Brain pericyte (primary cell): Measurements from ENCODE around the gene TRAPPC1.
A peak's percentile ranks its signal among the peaks of the same experiment; 100 is the strongest.

Source experiments
- DNase-seq: peaks from one replicate; pipeline ENCODE4 v3.0.0-alpha.2; 2012; ENCODE audit warnings: low read depth, low spot score

Gene TRAPPC1

GRCh38 chr17:7903154-7904103 lies 28.3 kb downstream of the TRAPPC1 start:
- DNase-seq = peak; percentile 83

- DNase-seq = no peak
These were observed 34.0 kb downstream of the TRAPPC1 start for GRCh38 chr17:7897773-7898172.

- DNase-seq = no peak
These were observed 34.7 kb downstream of the TRAPPC1 start for GRCh38 chr17:7897090-7897489.

GRCh38 chr17:7894866-7895265 lies 36.9 kb downstream of the TRAPPC1 start:
- no peak for DNase-seq

- DNase-seq = no peak
These were observed 37.5 kb downstream of the TRAPPC1 start for GRCh38 chr17:7894226-7894625.

GRCh38 chr17:7893187-7893880 lies 38.4 kb downstream of the TRAPPC1 start:
- DNase-seq = no peak

- DNase-seq = peak; percentile 88
These were observed 42.4 kb downstream of the TRAPPC1 start for GRCh38 chr17:7889166-7889955.

- no peak for DNase-seq
These were observed 43.4 kb downstream of the TRAPPC1 start, which contains the start of gene CHD3 for GRCh38 chr17:7888184-7888920. TSS of gene CHD3 (plus strand) at chr17:7888789. CDS start at chr17:7889001, 212 bp downstream.

- DNase-seq = peak; percentile 96
These were observed 44.1 kb downstream of the TRAPPC1 start for GRCh38 chr17:7887482-7888183.

- DNase-seq = no peak
These were observed 44.7 kb downstream of the TRAPPC1 start for GRCh38 chr17:7887038-7887481.

- DNase-seq = no peak
These were observed 45.3 kb downstream of the TRAPPC1 start for GRCh38 chr17:7886227-7887037.

GRCh38 chr17:7885367-7886226 lies 46.1 kb downstream of the TRAPPC1 start:
- DNase-seq = no peak

- no peak for DNase-seq
These were observed 47.0 kb downstream of the TRAPPC1 start for GRCh38 chr17:7884581-7885366.

GRCh38 chr17:7883781-7884386 lies 47.9 kb downstream of the TRAPPC1 start:
- no peak for DNase-seq

- DNase-seq = no peak
These were observed 49.1 kb downstream of the TRAPPC1 start for GRCh38 chr17:7882629-7883028.

- no peak for DNase-seq
These were observed 49.7 kb downstream of the TRAPPC1 start for GRCh38 chr17:7882068-7882467.

- no peak for DNase-seq
These were observed 50.3 kb downstream of the TRAPPC1 start for GRCh38 chr17:7881276-7882054.
